GM19193 (cell line): ENCODE data around the gene SYT1.

ENCODE experiments used
- POLR2A ChIP-seq: IDR thresholded peaks from 4 replicates; pipeline ENCODE4 v1.6.1; 2011; ENCODE audit not compliant: insufficient read depth, insufficient read length; ENCODE audit errors: extremely low read depth

Gene SYT1

GRCh38 chr12:79327465-79327864, 462.9 kb downstream of the SYT1 start:
- TF ChIP-seq POLR2A, result no peak

- TF ChIP-seq POLR2A, result no peak
Observed at GRCh38 chr12:79329933-79330332, 465.4 kb downstream of the SYT1 start.

- no peak for TF ChIP-seq POLR2A
Observed at GRCh38 chr12:79331870-79332269, 467.3 kb downstream of the SYT1 start.

GRCh38 chr12:79333144-79333543, 468.6 kb downstream of the SYT1 start:
- TF ChIP-seq POLR2A, result no peak

- TF ChIP-seq POLR2A, result no peak
Observed at GRCh38 chr12:79337662-79338290, 473.2 kb downstream of the SYT1 start.

GRCh38 chr12:79344855-79345847, 480.6 kb downstream of the SYT1 start:
- no peak for TF ChIP-seq POLR2A

GRCh38 chr12:79347866-79348265, 483.3 kb downstream of the SYT1 start:
- TF ChIP-seq POLR2A, result no peak

GRCh38 chr12:79351251-79351650, 486.7 kb downstream of the SYT1 start:
- no peak for TF ChIP-seq POLR2A

- no peak for TF ChIP-seq POLR2A
Observed at GRCh38 chr12:79356216-79356615, 491.6 kb downstream of the SYT1 start.

GRCh38 chr12:79357048-79357447, 492.5 kb downstream of the SYT1 start:
- no peak for TF ChIP-seq POLR2A

- no peak for TF ChIP-seq POLR2A
Observed at GRCh38 chr12:79358716-79359300, 494.2 kb downstream of the SYT1 start.

- TF ChIP-seq POLR2A, result no peak
Observed at GRCh38 chr12:79360286-79360685, 495.7 kb downstream of the SYT1 start.

GRCh38 chr12:79360936-79361335, 496.4 kb downstream of the SYT1 start:
- no peak for TF ChIP-seq POLR2A

GRCh38 chr12:79364197-79364596, 499.6 kb downstream of the SYT1 start:
- TF ChIP-seq POLR2A, result no peak

- TF ChIP-seq POLR2A, result no peak
Observed at GRCh38 chr12:79366374-79366773, 501.8 kb downstream of the SYT1 start.
